NB4 (cell line): ENCODE results near the gene IL18.

Experiments
- MYC ChIP-seq: IDR thresholded peaks from 2 replicates; pipeline ENCODE4 v1.6.1; 2011; ENCODE audit warnings: low read depth, low read length
- POLR2A ChIP-seq: IDR thresholded peaks from 2 replicates; pipeline ENCODE4 v1.6.1; 2011; ENCODE audit warnings: mild to moderate bottlenecking; ENCODE audit not compliant: insufficient read length; ENCODE audit errors: extremely low read depth
- TF ChIP-seq, protein P1 (sequence below): IDR thresholded peaks from one replicate; pipeline ENCODE4 v1.5.1; 2012; ENCODE audit warnings: low read depth, low read length

DNA sequence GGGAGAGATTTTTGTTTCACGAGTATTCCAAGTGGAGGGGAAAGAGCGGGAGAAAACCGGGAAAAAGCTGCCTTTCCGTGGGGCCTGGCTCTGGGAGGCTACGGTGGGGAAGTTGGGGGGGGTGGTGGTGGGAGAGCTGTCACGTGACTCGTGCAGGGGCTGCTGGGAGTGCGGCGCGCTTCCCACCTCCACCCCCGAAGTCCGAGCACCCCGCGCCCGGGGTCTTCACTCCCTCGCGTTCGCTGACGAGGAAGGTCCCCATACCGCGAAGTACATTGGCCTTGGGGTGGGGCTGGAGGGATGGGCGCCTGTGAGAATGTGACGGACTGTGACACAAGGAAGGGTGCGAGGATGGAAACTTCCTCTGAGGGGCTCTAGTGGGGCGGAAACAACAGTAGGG lies 3.3 kb upstream of the IL18 start, which contains the start of gene TEX12:
- no peak for TF ChIP-seq MYC
- TF ChIP-seq, protein P1, sequence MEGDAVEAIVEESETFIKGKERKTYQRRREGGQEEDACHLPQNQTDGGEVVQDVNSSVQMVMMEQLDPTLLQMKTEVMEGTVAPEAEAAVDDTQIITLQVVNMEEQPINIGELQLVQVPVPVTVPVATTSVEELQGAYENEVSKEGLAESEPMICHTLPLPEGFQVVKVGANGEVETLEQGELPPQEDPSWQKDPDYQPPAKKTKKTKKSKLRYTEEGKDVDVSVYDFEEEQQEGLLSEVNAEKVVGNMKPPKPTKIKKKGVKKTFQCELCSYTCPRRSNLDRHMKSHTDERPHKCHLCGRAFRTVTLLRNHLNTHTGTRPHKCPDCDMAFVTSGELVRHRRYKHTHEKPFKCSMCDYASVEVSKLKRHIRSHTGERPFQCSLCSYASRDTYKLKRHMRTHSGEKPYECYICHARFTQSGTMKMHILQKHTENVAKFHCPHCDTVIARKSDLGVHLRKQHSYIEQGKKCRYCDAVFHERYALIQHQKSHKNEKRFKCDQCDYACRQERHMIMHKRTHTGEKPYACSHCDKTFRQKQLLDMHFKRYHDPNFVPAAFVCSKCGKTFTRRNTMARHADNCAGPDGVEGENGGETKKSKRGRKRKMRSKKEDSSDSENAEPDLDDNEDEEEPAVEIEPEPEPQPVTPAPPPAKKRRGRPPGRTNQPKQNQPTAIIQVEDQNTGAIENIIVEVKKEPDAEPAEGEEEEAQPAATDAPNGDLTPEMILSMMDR: no peak
- TF ChIP-seq POLR2A: no peak
